NCI-H1048 (cell line): ENCODE data around the gene RINL.
"Not testable (repeated sequence)": the region's sequence is repeated elsewhere in the genome, so short reads cannot be mapped to it uniquely, and the experiment has no call there.

Source experiments
- DNase-seq: peaks from one replicate; lab custom pipeline; 2025; lab: John Stamatoyannopoulos, UW

RINL gene

GRCh38 chr19:38875656-38876395 lies 2.2 kb downstream of the RINL start:
- DNase-seq = no peak

- DNase-seq = not testable (repeated sequence)
Observed at GRCh38 chr19:38873400-38873799, 4.7 kb downstream of the RINL start.

GRCh38 chr19:38870612-38871011 lies 7.5 kb downstream of the RINL start:
- DNase-seq = no peak

GRCh38 chr19:38869836-38870607 lies 8.1 kb downstream of the RINL start:
- no peak for DNase-seq

- no peak for DNase-seq
Observed at GRCh38 chr19:38869160-38869835, 8.8 kb downstream of the RINL start.

GRCh38 chr19:38868551-38868950 lies 9.5 kb downstream of the RINL start:
- no peak for DNase-seq

GRCh38 chr19:38867171-38867780 lies 10.8 kb downstream of the RINL start:
- no peak for DNase-seq

- no peak for DNase-seq
Observed at GRCh38 chr19:38862321-38863059, 15.6 kb downstream of the RINL start.

- no peak for DNase-seq
Observed at GRCh38 chr19:38861368-38861767, 16.7 kb downstream of the RINL start.

- not testable (repeated sequence) for DNase-seq
Observed at GRCh38 chr19:38859631-38860204, 18.4 kb downstream of the RINL start.

- DNase-seq = no peak
Observed at GRCh38 chr19:38856813-38857212, 21.3 kb downstream of the RINL start.

- not testable (repeated sequence) for DNase-seq
Observed at GRCh38 chr19:38855751-38856150, 22.3 kb downstream of the RINL start.

GRCh38 chr19:38854961-38855360 lies 23.1 kb downstream of the RINL start:
- DNase-seq = not testable (repeated sequence)

GRCh38 chr19:38853214-38853613 lies 24.9 kb downstream of the RINL start:
- no peak for DNase-seq

GRCh38 chr19:38852231-38853044 lies 25.6 kb downstream of the RINL start:
- DNase-seq = no peak

GRCh38 chr19:38851622-38852230 lies 26.3 kb downstream of the RINL start:
- DNase-seq = peak; percentile 82

GRCh38 chr19:38850976-38851621 lies 27.0 kb downstream of the RINL start:
- no peak for DNase-seq

- DNase-seq = no peak
Observed at GRCh38 chr19:38850436-38850975, 27.6 kb downstream of the RINL start.

GRCh38 chr19:38849860-38850435 lies 28.1 kb downstream of the RINL start, which contains the start of gene HNRNPL:
Gene HNRNPL, minus strand, starts transcription at chr19:38849986. Its CDS starts 20 bp downstream, at chr19:38849966.
- DNase-seq = peak; percentile 99
